ENCODE data around the gene C3orf33. TPM values are rescaled to one million over a fixed set of nuclear protein-coding genes. Genes with fewer than 3 reads are reported as not detected.

C3orf33 gene
- total RNA-seq, 4 donors from 2014 or later, result 1.8 to 3.7 (median 2.2) TPM

GRCh38 chr3:155760653-155761052 lies 45.4 kb downstream of the C3orf33 start:
- no peak for TF ChIP-seq CTCF (IDR thresholded peaks at IDR 0.05)
- no peak for TF ChIP-seq POLR2AphosphoS5 (IDR thresholded peaks at IDR 0.05)
- TF ChIP-seq POLR2A (IDR thresholded peaks at IDR 0.05), result no peak
- no peak for TF ChIP-seq EP300 (IDR thresholded peaks at IDR 0.05)
- Histone ChIP-seq H3K36me3 (no peaks in the 10 kb centered on the region), H3K4me3 (no peak overlapping the region), H3K27me3 (no peaks in the 10 kb centered on the region), H3K27ac (no peak overlapping the region), H3K4me1 (no peaks in the 10 kb centered on the region), H3K9me3 (no peaks in the 10 kb centered on the region)
- 96% methylated on average over 4 of the region's 4 CpGs for WGBS
- no peak for DNase-seq (ENCODE audit: low spot score in 2 of 2)

- H3K27ac ChIP-seq, result no peak overlapping the region
- whole genome bisulfite sequencing, result 82% methylated on average over 7 of the region's 7 CpGs
- H3K9me3 ChIP-seq, result no peaks in the 10 kb centered on the region
- no peak overlapping the region for H3K4me3 ChIP-seq
- no peaks in the 10 kb centered on the region for H3K27me3 ChIP-seq
- no peak for DNase-seq (ENCODE audit: low spot score in 2 of 2)
- H3K36me3 ChIP-seq, result no peaks in the 10 kb centered on the region
- H3K4me1 ChIP-seq, result no peaks in the 10 kb centered on the region
- TF ChIP-seq POLR2AphosphoS5 (IDR thresholded peaks at IDR 0.05) (no peak), POLR2A (IDR thresholded peaks at IDR 0.05) (no peak), EP300 (IDR thresholded peaks at IDR 0.05) (no peak), CTCF (IDR thresholded peaks at IDR 0.05) (no peak)
Measured at GRCh38 chr3:155757577-155757976, 48.5 kb downstream of the C3orf33 start.

GRCh38 chr3:155753038-155753639 lies 52.9 kb downstream of the C3orf33 start:
- no peak for DNase-seq (ENCODE audit: low spot score in 2 of 2)
- WGBS, result 78% methylated on average over 11 of the region's 11 CpGs
- no peaks in the 10 kb centered on the region for H3K36me3 ChIP-seq
- no peak overlapping the region for H3K4me3 ChIP-seq
- no peaks in the 10 kb centered on the region for H3K4me1 ChIP-seq
- no peak overlapping the region for H3K27ac ChIP-seq
- no peak for TF ChIP-seq POLR2A (IDR thresholded peaks at IDR 0.05)
- TF ChIP-seq CTCF (IDR thresholded peaks at IDR 0.05), result no peak
- no peak for TF ChIP-seq POLR2AphosphoS5 (IDR thresholded peaks at IDR 0.05)
- TF ChIP-seq EP300 (IDR thresholded peaks at IDR 0.05), result no peak
- H3K9me3 ChIP-seq, result no peaks in the 10 kb centered on the region
- H3K27me3 ChIP-seq, result no peaks in the 10 kb centered on the region

GRCh38 chr3:155748611-155749365 lies 57.3 kb downstream of the C3orf33 start:
- Histone ChIP-seq H3K4me3 (no peak overlapping the region), H3K9me3 (no peaks in the 10 kb centered on the region), H3K36me3 (no peaks in the 10 kb centered on the region), H3K27ac (no peak overlapping the region), H3K27me3 (no peaks in the 10 kb centered on the region), H3K4me1 (peaks cover 23% of the 10 kb centered on the region)
- TF ChIP-seq POLR2AphosphoS5 (IDR thresholded peaks at IDR 0.05) (no peak), POLR2A (IDR thresholded peaks at IDR 0.05) (no peak), CTCF (IDR thresholded peaks at IDR 0.05) (no peak), EP300 (IDR thresholded peaks at IDR 0.05) (no peak)
- WGBS, result 65% methylated on average over 8 of the region's 8 CpGs
- no peak for DNase-seq (ENCODE audit: low spot score in 2 of 2)

- no peak overlapping the region for H3K4me3 ChIP-seq
- no peak for DNase-seq (ENCODE audit: low spot score in 2 of 2)
- H3K27ac ChIP-seq, result no peak overlapping the region
- 82% methylated on average over 3 of the region's 3 CpGs for WGBS
- TF ChIP-seq EP300 (IDR thresholded peaks at IDR 0.05), result no peak
- no peak for TF ChIP-seq CTCF (IDR thresholded peaks at IDR 0.05)
- no peak for TF ChIP-seq POLR2A (IDR thresholded peaks at IDR 0.05)
- TF ChIP-seq POLR2AphosphoS5 (IDR thresholded peaks at IDR 0.05), result no peak
- H3K9me3 ChIP-seq, result no peaks in the 10 kb centered on the region
- peaks cover 5% of the 10 kb centered on the region for H3K27me3 ChIP-seq
- no peaks in the 10 kb centered on the region for H3K36me3 ChIP-seq
- H3K4me1 ChIP-seq, result peaks cover 30% of the 10 kb centered on the region
Measured at GRCh38 chr3:155747946-155748290, 58.2 kb downstream of the C3orf33 start.
